HCT116 (cell line): ENCODE measurements around the gene BEND5.

Experiments used
- CTCF ChIP-seq, 3 experiments: fragments of 200-600 bp in 1 of 3; sonication (generic) in 1 of 3; IDR thresholded peaks in 2 of 3; conservative IDR thresholded peaks in 1 of 3; 2 replicates each; pipeline ENCODE4 v1.5.1; 2012 to 2017; ENCODE audit warnings: low read depth in 2 of 3, low read length in 2 of 3, antibody characterized with exemption in 1 of 3, borderline replicate concordance in 1 of 3, control low read depth in 1 of 3, mild to moderate bottlenecking in 1 of 3, mixed read lengths in 1 of 3, mixed run types in 1 of 3, moderate library complexity in 1 of 3; ENCODE audit not compliant: insufficient read depth in 1 of 3
- EGR1 ChIP-seq: IDR thresholded peaks from 2 replicates; pipeline ENCODE4 v1.6.1; 2012; ENCODE audit warnings: low read depth
- EZH2 ChIP-seq: fragments of 200-600 bp; sonication (generic); IDR thresholded peaks from 2 replicates; pipeline ENCODE4 v1.6.1; 2017; ENCODE audit warnings: antibody characterized with exemption, mixed run types
- EZH2phosphoT487 ChIP-seq: fragments of 200-600 bp; IDR thresholded peaks from 2 replicates; pipeline ENCODE4 v1.6.1; 2018; ENCODE audit warnings: antibody characterized with exemption, borderline replicate concordance
- REST ChIP-seq: IDR thresholded peaks from 2 replicates; pipeline ENCODE4 v1.6.1; 2012; ENCODE audit warnings: low read depth
- SIN3A ChIP-seq: IDR thresholded peaks from 2 replicates; pipeline ENCODE4 v1.6.1; 2012; ENCODE audit warnings: low read depth
- SP1 ChIP-seq: IDR thresholded peaks from 2 replicates; pipeline ENCODE4 v1.6.1; 2012; ENCODE audit warnings: low read depth
- SRF ChIP-seq: IDR thresholded peaks from 2 replicates; pipeline ENCODE4 v1.6.1; 2012; ENCODE audit warnings: low read depth
- ZFX ChIP-seq: fragments of 450-650 bp; IDR thresholded peaks from 2 replicates; pipeline ENCODE4 v1.6.1; 2017
- ZNF274 ChIP-seq: fragments of 200-500 bp; sonication (Bioruptor generic); IDR thresholded peaks from 2 replicates; pipeline ENCODE4 v1.6.1; 2014; ENCODE audit warnings: mild to moderate bottlenecking, low read depth, low read length, inconsistent platforms

GRCh38 chr1:48735796-48736195, 40.9 kb downstream of the BEND5 start:
- no peak for TF ChIP-seq SIN3A
- no peak for TF ChIP-seq CTCF (IDR thresholded peaks at IDR 0.05 in 2 of 3, conservative IDR thresholded peaks at IDR 0.05 in 1 of 3; ENCODE audit: borderline replicate concordance in 1 of 3, insufficient read depth in 1 of 3, low read depth in 2 of 3, low read length in 2 of 3)
- no peak for TF ChIP-seq EGR1
- TF ChIP-seq ZNF274, result no peak
- TF ChIP-seq EZH2, result no peak
- TF ChIP-seq REST, result no peak
- TF ChIP-seq EZH2phosphoT487, result no peak
- TF ChIP-seq ZFX, result no peak
- TF ChIP-seq SP1, result no peak
- TF ChIP-seq SRF, result no peak
